GM12878 (cell line): ENCODE results near the gene SP100.

Experiments
- ATF3 ChIP-seq: IDR thresholded peaks from 2 replicates; pipeline ENCODE4 v1.6.1; 2011; ENCODE audit warnings: low read depth, mild to moderate bottlenecking, low read length, moderate library complexity, borderline replicate concordance; ENCODE audit errors: extremely low read depth
- BRCA1 ChIP-seq: IDR thresholded peaks from 2 replicates; pipeline ENCODE4 v1.6.1; 2011; ENCODE audit warnings: low read depth, low read length, improper control_type of control experiment
- E2F8 ChIP-seq: fragments of 450-650 bp; IDR thresholded peaks from 2 replicates; pipeline ENCODE4 v1.6.1; 2018; ENCODE audit warnings: mild to moderate bottlenecking, low read depth, moderate library complexity; ENCODE audit not compliant: partially characterized antibody
- FOXM1 ChIP-seq: IDR thresholded peaks from 2 replicates; pipeline ENCODE4 v1.6.1; 2012; ENCODE audit warnings: low read depth, mild to moderate bottlenecking, inconsistent platforms, low read length, moderate library complexity
- GABPA ChIP-seq: IDR thresholded peaks from 2 replicates; pipeline ENCODE4 v1.6.1; 2014; ENCODE audit warnings: antibody characterized with exemption, low read depth, mild to moderate bottlenecking, inconsistent platforms
- NFYA ChIP-seq: IDR thresholded peaks from 2 replicates; pipeline ENCODE4 v1.6.1; 2011; ENCODE audit warnings: low read depth, mild to moderate bottlenecking, low read length, improper control_type of control experiment, borderline replicate concordance
- POLR2A ChIP-seq: IDR thresholded peaks from 2 replicates; pipeline ENCODE4 v1.6.1; 2011; ENCODE audit warnings: low read depth, mild to moderate bottlenecking, low read length
- POLR2AphosphoS5 ChIP-seq: IDR thresholded peaks from 2 replicates; pipeline ENCODE4 v1.6.1; 2011; ENCODE audit warnings: mild to moderate bottlenecking, low read length, inconsistent platforms
- SREBF2 ChIP-seq: IDR thresholded peaks from 2 replicates; pipeline ENCODE4 v1.6.1; 2012; ENCODE audit warnings: mild to moderate bottlenecking, low read length
- SRF ChIP-seq, 2 experiments: IDR thresholded peaks; 2 replicates each; pipeline ENCODE4 v1.6.1; 2011; ENCODE audit warnings: low read depth in 2 of 2, low read length in 2 of 2, mild to moderate bottlenecking in 1 of 2, moderate library complexity in 1 of 2
- WRNIP1 ChIP-seq: IDR thresholded peaks from 2 replicates; pipeline ENCODE4 v1.6.1; 2011; ENCODE audit warnings: low read depth, low read length, improper control_type of control experiment, borderline replicate concordance
- TF ChIP-seq, protein P1 (sequence below), 3 experiments: IDR thresholded peaks in 2 of 3; conservative IDR thresholded peaks in 1 of 3; 2 replicates each; pipeline ENCODE4 v1.5.1; 2011; ENCODE audit warnings: low read depth in 3 of 3, low read length in 3 of 3, mild to moderate bottlenecking in 3 of 3, control low read depth in 2 of 3, moderate library complexity in 2 of 3, inconsistent platforms in 1 of 3, mixed read lengths in 1 of 3; ENCODE audit not compliant: control insufficient read depth in 2 of 3, insufficient read depth in 1 of 3; ENCODE audit errors: extremely low read depth in 1 of 3
- TF ChIP-seq, protein P2 (sequence below): IDR thresholded peaks from 2 replicates; pipeline ENCODE4 v1.6.1; 2011; ENCODE audit warnings: borderline replicate concordance, low read depth, mild to moderate bottlenecking, moderate library complexity, low read length; ENCODE audit not compliant: insufficient read depth, poor library complexity, severe bottlenecking
- TF ChIP-seq, protein P3 (sequence below): IDR thresholded peaks from 2 replicates; pipeline ENCODE4 v1.6.1; 2012; ENCODE audit warnings: mild to moderate bottlenecking, low read depth, low read length

DNA sequence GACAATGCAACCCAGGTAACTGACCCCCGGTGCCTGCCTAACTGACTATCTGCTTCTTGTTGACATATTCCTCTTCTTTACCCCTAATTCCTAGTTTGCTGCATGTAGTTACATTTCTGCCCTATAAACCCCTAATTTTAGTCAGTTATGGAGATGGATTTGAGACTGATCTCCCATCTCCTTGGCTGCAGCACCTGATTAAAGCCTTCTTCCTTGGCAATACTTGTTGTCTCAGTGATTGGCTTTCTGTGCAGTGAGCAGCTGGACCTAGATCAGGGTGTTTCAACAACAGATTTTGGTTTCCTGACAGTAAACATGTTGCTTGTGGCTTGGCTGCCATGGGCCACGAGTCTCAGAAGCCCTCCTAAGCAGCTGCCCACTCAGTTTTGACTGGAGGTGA, 105.4 kb downstream of the SP100 start:
- TF ChIP-seq, protein P1, sequence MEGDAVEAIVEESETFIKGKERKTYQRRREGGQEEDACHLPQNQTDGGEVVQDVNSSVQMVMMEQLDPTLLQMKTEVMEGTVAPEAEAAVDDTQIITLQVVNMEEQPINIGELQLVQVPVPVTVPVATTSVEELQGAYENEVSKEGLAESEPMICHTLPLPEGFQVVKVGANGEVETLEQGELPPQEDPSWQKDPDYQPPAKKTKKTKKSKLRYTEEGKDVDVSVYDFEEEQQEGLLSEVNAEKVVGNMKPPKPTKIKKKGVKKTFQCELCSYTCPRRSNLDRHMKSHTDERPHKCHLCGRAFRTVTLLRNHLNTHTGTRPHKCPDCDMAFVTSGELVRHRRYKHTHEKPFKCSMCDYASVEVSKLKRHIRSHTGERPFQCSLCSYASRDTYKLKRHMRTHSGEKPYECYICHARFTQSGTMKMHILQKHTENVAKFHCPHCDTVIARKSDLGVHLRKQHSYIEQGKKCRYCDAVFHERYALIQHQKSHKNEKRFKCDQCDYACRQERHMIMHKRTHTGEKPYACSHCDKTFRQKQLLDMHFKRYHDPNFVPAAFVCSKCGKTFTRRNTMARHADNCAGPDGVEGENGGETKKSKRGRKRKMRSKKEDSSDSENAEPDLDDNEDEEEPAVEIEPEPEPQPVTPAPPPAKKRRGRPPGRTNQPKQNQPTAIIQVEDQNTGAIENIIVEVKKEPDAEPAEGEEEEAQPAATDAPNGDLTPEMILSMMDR (IDR thresholded peaks at IDR 0.05 in 2 of 3, conservative IDR thresholded peaks at IDR 0.05 in 1 of 3; ENCODE audit: control insufficient read depth in 2 of 3, extremely low read depth in 1 of 3, insufficient read depth in 1 of 3, low read depth in 3 of 3, low read length in 3 of 3) = no peak
- TF ChIP-seq, protein P2, sequence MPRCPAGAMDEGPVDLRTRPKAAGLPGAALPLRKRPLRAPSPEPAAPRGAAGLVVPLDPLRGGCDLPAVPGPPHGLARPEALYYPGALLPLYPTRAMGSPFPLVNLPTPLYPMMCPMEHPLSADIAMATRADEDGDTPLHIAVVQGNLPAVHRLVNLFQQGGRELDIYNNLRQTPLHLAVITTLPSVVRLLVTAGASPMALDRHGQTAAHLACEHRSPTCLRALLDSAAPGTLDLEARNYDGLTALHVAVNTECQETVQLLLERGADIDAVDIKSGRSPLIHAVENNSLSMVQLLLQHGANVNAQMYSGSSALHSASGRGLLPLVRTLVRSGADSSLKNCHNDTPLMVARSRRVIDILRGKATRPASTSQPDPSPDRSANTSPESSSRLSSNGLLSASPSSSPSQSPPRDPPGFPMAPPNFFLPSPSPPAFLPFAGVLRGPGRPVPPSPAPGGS = no peak
- TF ChIP-seq, protein P3, sequence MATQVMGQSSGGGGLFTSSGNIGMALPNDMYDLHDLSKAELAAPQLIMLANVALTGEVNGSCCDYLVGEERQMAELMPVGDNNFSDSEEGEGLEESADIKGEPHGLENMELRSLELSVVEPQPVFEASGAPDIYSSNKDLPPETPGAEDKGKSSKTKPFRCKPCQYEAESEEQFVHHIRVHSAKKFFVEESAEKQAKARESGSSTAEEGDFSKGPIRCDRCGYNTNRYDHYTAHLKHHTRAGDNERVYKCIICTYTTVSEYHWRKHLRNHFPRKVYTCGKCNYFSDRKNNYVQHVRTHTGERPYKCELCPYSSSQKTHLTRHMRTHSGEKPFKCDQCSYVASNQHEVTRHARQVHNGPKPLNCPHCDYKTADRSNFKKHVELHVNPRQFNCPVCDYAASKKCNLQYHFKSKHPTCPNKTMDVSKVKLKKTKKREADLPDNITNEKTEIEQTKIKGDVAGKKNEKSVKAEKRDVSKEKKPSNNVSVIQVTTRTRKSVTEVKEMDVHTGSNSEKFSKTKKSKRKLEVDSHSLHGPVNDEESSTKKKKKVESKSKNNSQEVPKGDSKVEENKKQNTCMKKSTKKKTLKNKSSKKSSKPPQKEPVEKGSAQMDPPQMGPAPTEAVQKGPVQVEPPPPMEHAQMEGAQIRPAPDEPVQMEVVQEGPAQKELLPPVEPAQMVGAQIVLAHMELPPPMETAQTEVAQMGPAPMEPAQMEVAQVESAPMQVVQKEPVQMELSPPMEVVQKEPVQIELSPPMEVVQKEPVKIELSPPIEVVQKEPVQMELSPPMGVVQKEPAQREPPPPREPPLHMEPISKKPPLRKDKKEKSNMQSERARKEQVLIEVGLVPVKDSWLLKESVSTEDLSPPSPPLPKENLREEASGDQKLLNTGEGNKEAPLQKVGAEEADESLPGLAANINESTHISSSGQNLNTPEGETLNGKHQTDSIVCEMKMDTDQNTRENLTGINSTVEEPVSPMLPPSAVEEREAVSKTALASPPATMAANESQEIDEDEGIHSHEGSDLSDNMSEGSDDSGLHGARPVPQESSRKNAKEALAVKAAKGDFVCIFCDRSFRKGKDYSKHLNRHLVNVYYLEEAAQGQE = no peak
- TF ChIP-seq FOXM1 = no peak
- TF ChIP-seq ATF3 = no peak
- no peak; the same call in 1 of the 2 replicates for TF ChIP-seq POLR2AphosphoS5
- TF ChIP-seq E2F8 = no peak
- no peak for TF ChIP-seq POLR2A
- no peak for TF ChIP-seq GABPA
- no peak for TF ChIP-seq NFYA
- TF ChIP-seq SRF (IDR thresholded peaks at IDR 0.05; ENCODE audit: low read depth in 2 of 2, low read length in 2 of 2) = no peak
- no peak for TF ChIP-seq WRNIP1
- no peak for TF ChIP-seq SREBF2
- TF ChIP-seq BRCA1 = no peak
